Epithelial cell of proximal tubule (primary cell): ENCODE measurements around the gene CCDC196. TPM values are rescaled to one million over a fixed set of nuclear protein-coding genes. Genes with fewer than 3 reads are reported as not detected.

Experiments
- DNase-seq: peaks from one replicate; pipeline ENCODE4 v3.0.0-alpha.2; 2011; ENCODE audit warnings: low read depth
- H3K4me3 ChIP-seq: 2 replicates; pipeline ENCODE4 v1.5.1; 2011; ENCODE audit warnings: low read depth, mild to moderate bottlenecking, low read length
- CTCF ChIP-seq: conservative IDR thresholded peaks from 2 replicates; pipeline ENCODE4 v1.5.1; 2012; ENCODE audit warnings: low read depth, mild to moderate bottlenecking, low read length
- total RNA-seq: library from RNA; depleted of rRNA; stranded (reverse); fragments of >200 nt; gene quantifications from 2 replicates; pipeline ENCODE4 v1.2.3, GENCODE V29; 2015

The CCDC196 gene
- total RNA-seq, 1 donor from 2014 or later, result not detected

DNA sequence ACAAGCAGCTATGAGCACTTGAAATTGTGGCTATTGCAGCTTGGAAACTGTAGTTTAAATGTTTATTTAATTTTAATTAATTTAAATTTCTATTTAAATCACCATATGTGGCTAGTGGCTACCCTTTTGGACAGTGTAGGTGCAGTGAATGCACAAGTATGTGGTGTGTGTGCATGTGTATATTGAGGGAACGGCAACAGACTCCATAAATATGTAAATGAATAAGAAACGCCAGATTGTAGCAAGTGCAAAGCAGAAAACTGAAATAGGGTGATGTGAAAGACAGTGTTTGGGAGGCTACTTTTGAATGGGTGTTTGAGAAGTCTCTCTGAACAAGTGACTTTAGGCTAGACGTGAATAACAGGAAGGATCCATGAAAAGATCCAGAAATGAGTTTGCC, 32.7 kb upstream of the CCDC196 start:
- no peak for DNase-seq
- no peak overlapping the region for H3K4me3 ChIP-seq
- TF ChIP-seq CTCF, result no peak

DNA sequence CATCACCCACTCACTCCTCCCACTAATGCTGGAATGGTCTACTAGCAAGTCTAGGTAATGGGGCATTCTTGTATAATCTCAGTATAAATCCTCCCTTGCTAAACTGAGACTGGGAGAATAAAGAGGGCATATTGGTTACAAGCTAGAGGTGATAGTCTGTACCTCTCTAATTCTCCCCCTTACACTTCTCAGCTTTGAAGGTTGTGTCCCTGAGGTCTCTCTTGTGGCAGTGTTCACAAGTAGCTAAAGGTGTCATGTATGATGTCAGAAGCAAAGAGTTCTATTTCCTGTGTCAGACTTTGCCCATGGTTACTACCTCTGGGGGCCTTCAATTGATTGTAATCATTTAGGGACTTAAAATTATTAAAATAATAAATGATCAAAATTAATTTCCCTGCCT, 26.6 kb upstream of the CCDC196 start:
- no peak overlapping the region for H3K4me3 ChIP-seq
- no peak for TF ChIP-seq CTCF
- DNase-seq, result no peak

GRCh38 chr14:66464261-66464660, 21.9 kb upstream of the CCDC196 start:
- TF ChIP-seq CTCF, result no peak
- H3K4me3 ChIP-seq, result no peak overlapping the region
- DNase-seq, result no peak

GRCh38 chr14:66468778-66469367, 17.3 kb upstream of the CCDC196 start:
- no peak for DNase-seq
- no peak overlapping the region for H3K4me3 ChIP-seq
- no peak for TF ChIP-seq CTCF

- DNase-seq, result no peak
- H3K4me3 ChIP-seq, result no peak overlapping the region
- TF ChIP-seq CTCF, result no peak
Observed at GRCh38 chr14:66471584-66471983, 14.6 kb upstream of the CCDC196 start.

DNA sequence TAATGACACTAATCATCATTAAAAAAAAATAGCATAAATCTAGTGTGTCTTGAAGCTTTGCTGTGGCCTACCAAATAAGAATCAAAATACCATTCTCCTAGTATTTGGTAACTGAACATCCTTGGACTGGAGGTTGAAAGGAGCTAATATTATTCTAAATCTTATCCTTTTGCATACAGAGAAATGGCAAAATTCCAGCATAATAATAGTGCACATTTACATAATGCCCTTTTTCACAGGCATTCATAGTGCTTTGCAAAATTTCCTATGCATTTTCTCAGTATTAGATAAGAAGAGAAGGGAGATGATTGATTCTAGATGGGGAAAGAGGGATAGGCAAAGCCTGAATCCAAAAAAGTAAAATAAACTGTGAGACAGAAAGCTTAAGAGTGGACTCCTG, 13.9 kb upstream of the CCDC196 start:
- no peak overlapping the region for H3K4me3 ChIP-seq
- DNase-seq, result no peak
- no peak for TF ChIP-seq CTCF

DNA sequence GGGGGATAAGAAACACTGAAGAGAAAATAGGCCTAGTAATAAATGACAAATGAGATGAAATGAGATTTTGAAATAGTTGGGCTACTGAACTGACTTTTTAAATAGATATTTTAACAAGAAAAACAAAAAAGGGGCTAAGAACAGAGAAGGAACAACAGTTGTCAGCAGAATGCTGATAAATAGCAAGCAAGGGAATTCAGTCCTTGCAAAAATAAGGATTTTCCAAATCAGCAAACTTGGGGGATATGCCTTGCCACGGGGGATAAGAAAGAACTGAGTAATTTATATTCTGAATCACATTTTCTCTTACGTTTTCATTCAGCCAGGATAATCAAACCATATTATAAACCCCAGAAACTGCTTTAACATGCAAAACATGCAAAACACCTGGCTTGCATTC, 12.9 kb upstream of the CCDC196 start:
- TF ChIP-seq CTCF, result no peak
- H3K4me3 ChIP-seq, result no peak overlapping the region
- no peak for DNase-seq
